Measurements from ENCODE around the gene RPH3AL.
"Not testable (repeated sequence)": the region's sequence is repeated elsewhere in the genome, so short reads cannot be mapped to it uniquely, and the experiment has no call there.

Gene RPH3AL

GRCh38 chr17:366657-367615 lies 14.3 kb upstream of the RPH3AL start:
- not testable (repeated sequence) for H3K27me3 Mint-ChIP-seq; H3K4me3 Mint-ChIP-seq; H3K9me3 Mint-ChIP-seq; H3K27ac Mint-ChIP-seq; H3K36me3 Mint-ChIP-seq (ENCODE audit: low read depth); H3K4me1 Mint-ChIP-seq (ENCODE audit: low read depth)

- peaks cover 4% of the 10 kb centered on the region for H3K27me3 Mint-ChIP-seq
- H3K4me1 Mint-ChIP-seq (ENCODE audit: low read depth), result no peaks in the 10 kb centered on the region
- no peak overlapping the region for H3K4me3 Mint-ChIP-seq
- H3K9me3 Mint-ChIP-seq, result peaks cover 8% of the 10 kb centered on the region
- no peak overlapping the region for H3K27ac Mint-ChIP-seq
- H3K36me3 Mint-ChIP-seq (ENCODE audit: low read depth), result peaks cover 5% of the 10 kb centered on the region
Measured at GRCh38 chr17:364766-365165, 12.2 kb upstream of the RPH3AL start.

GRCh38 chr17:364308-364707 lies 11.7 kb upstream of the RPH3AL start:
- peaks cover 5% of the 10 kb centered on the region for H3K36me3 Mint-ChIP-seq (ENCODE audit: low read depth)
- H3K27ac Mint-ChIP-seq, result no peak overlapping the region
- H3K9me3 Mint-ChIP-seq, result peaks cover 8% of the 10 kb centered on the region
- peaks cover 4% of the 10 kb centered on the region for H3K27me3 Mint-ChIP-seq
- H3K4me3 Mint-ChIP-seq, result no peak overlapping the region
- no peaks in the 10 kb centered on the region for H3K4me1 Mint-ChIP-seq (ENCODE audit: low read depth)

GRCh38 chr17:362721-363120 lies 10.1 kb upstream of the RPH3AL start:
- H3K9me3 Mint-ChIP-seq, result no peaks in the 10 kb centered on the region
- H3K4me3 Mint-ChIP-seq, result no peak overlapping the region
- H3K27me3 Mint-ChIP-seq, result peaks cover 4% of the 10 kb centered on the region
- no peaks in the 10 kb centered on the region for H3K4me1 Mint-ChIP-seq (ENCODE audit: low read depth)
- H3K27ac Mint-ChIP-seq, result no peak overlapping the region
- no peaks in the 10 kb centered on the region for H3K36me3 Mint-ChIP-seq (ENCODE audit: low read depth)

DNA sequence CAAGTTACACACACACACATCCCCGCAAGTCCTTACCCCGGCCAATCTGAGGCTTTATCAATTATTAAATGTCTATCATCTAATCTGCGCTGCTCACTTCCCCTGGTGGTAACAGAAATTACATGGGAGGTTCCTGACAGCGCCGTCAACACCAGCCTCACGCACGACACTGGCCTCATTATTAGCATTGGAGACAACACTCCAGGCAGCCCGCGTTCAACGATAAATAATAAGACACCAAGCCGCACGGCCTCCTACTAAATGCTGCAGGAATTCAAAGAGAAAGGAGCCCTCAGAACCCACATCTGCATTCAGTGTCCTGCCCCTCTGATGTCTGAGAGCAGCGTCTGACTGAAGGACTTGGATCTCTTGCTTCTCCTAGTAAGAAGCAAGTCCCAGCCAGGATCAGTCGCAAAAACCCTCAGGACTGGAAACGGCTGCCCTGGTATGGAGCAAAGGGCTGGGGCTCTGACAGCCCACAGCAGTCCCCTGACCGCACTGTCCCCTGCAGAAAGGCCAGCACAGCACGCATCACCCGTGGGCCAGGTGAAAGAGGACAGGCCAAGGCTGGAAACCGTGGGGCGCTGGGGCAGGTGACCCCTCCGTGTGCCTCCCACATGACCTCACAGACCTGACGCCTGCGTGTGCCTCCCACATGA lies 7.6 kb upstream of the RPH3AL start:
- Mint-ChIP-seq H3K27ac (no peak overlapping the region), H3K9me3 (no peaks in the 10 kb centered on the region), H3K36me3 (ENCODE audit: low read depth) (peaks cover 3% of the 10 kb centered on the region), H3K4me3 (no peak overlapping the region), H3K27me3 (no peaks in the 10 kb centered on the region), H3K4me1 (ENCODE audit: low read depth) (no peaks in the 10 kb centered on the region)

DNA sequence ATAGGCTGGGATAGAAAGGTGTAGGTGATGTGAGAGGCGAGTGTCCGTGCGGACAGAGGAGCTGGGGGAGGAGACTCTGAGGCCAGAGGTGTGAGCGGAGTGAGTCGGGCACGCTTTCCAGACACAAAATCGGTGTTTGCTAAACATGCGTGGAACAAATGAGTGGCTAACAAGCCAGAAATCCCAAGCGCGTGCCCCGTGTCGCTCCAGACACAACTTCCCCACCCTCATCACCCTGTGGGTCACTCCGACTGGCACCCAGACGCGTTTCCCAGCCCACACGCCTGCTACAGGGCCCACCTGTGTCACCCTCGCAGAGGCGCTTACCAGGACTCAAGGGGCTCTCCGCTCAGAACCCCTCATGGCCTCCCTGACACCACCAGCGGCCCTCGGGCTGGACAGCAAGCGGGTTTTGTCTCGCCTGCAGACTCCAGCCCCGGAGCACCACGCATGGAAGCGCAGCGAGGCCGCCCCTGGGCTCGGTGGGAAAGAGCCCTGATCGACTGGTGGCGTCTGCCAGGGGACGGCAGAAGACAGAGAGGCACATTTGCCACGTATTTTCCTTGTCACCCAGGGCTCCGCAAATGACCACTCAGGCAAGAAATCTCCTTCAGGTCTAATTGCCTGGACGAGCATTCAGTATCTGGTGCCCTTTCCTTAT lies 6.0 kb upstream of the RPH3AL start:
- Mint-ChIP-seq H3K4me3 (no peak overlapping the region), H3K9me3 (no peaks in the 10 kb centered on the region), H3K27me3 (no peaks in the 10 kb centered on the region), H3K36me3 (ENCODE audit: low read depth) (peaks cover 3% of the 10 kb centered on the region), H3K27ac (no peak overlapping the region), H3K4me1 (ENCODE audit: low read depth) (no peaks in the 10 kb centered on the region)

DNA sequence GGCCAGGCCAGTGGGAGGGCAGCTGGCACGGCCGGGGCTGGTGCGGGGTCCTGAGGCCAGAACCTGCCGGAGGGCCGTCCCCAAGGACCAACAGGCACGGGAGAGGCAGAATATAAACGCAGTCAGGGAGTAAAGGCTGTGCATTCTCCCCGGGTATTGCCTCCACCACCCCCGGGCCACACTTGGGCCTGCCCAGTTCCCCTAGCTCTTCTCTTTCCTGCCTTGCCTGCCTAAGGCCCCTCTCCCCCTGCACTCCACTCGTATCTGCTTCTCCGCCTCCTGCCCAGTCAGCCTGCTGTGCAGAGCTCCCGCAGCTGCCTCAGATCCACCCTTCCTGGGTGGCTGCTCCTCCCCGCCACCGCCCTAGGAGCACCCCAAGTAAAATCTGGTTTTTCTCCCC lies 5.0 kb upstream of the RPH3AL start:
- Mint-ChIP-seq H3K9me3 (no peaks in the 10 kb centered on the region), H3K36me3 (ENCODE audit: low read depth) (peaks cover 3% of the 10 kb centered on the region), H3K4me3 (no peak overlapping the region), H3K27me3 (no peaks in the 10 kb centered on the region), H3K4me1 (ENCODE audit: low read depth) (no peaks in the 10 kb centered on the region), H3K27ac (no peak overlapping the region)

GRCh38 chr17:356671-357434 lies 4.2 kb upstream of the RPH3AL start:
- H3K4me3 Mint-ChIP-seq, result no peak overlapping the region
- no peaks in the 10 kb centered on the region for H3K27me3 Mint-ChIP-seq
- H3K27ac Mint-ChIP-seq, result no peak overlapping the region
- H3K9me3 Mint-ChIP-seq, result no peaks in the 10 kb centered on the region
- H3K36me3 Mint-ChIP-seq (ENCODE audit: low read depth), result peaks cover 3% of the 10 kb centered on the region
- no peaks in the 10 kb centered on the region for H3K4me1 Mint-ChIP-seq (ENCODE audit: low read depth)

DNA sequence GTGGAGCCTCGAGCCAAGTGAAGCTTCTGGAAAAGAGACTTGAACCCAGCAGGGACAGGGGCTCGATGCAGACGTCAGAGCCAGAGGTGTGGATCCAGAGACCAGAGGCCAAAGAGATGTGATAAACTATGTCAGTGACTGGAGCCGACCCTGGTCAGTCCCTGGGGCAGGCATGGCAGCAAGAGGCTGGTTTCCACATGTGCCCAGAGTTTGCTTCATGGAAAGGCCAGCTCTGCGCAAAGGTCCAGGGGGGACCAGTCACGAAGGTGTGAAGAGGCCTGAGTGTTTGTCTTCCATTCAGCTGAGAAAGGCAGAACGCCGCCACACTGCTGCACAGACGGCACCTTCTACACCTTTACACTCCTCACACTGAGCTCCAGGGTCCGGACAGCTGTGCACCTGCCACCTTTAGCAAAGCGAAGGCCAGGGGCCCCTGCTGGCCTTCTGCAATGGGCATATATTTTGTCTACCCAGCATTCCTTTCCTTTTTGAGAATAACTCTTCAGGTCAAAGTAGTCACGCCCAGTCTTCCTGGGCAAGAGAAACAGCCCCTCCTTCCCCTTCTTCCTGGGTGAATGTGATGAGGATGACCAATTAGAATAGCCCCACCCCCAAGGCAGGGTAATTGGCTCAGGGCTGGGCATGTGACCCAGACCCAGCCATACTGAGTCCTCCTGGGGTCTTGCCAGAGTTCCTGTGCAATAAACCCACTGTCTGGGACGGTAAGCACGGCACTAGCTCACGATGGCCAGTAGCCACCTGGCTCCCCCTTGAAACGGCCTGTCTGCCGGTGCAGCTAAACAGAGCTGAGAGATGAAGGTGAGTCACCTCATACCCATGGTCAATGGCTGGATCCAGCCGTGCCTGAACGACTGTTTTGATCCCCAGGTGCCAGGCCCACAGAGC lies 2.3 kb upstream of the RPH3AL start:
- H3K9me3 Mint-ChIP-seq, result no peaks in the 10 kb centered on the region
- no peaks in the 10 kb centered on the region for H3K4me1 Mint-ChIP-seq (ENCODE audit: low read depth)
- no peak overlapping the region for H3K4me3 Mint-ChIP-seq
- no peaks in the 10 kb centered on the region for H3K27me3 Mint-ChIP-seq
- H3K27ac Mint-ChIP-seq, result no peak overlapping the region
- peaks cover 3% of the 10 kb centered on the region for H3K36me3 Mint-ChIP-seq (ENCODE audit: low read depth)

DNA sequence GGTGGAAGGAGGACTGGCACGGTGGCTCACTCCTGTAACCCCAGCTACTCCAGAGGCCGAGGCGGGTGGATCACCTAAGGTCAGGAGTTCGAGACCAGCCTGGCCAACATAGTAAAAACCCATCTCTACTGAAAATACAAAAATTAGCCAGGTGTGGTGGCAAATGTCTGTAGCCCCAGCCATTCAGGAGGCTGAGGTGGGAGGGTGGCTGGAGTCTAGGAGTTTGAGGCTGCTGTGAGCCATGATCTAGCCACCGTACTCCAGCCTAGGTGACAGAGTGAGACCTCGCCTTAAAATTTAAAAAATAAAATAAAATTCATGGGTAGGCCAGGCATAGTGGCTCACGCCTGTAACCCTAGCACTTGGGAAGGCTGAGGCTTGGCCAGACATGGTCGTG lies 1.2 kb upstream of the RPH3AL start:
- H3K4me3 Mint-ChIP-seq, result no peak overlapping the region
- no peaks in the 10 kb centered on the region for H3K27me3 Mint-ChIP-seq
- H3K27ac Mint-ChIP-seq, result no peak overlapping the region
- no peaks in the 10 kb centered on the region for H3K9me3 Mint-ChIP-seq
- no peaks in the 10 kb centered on the region for H3K4me1 Mint-ChIP-seq (ENCODE audit: low read depth)
- peaks cover 3% of the 10 kb centered on the region for H3K36me3 Mint-ChIP-seq (ENCODE audit: low read depth)

DNA sequence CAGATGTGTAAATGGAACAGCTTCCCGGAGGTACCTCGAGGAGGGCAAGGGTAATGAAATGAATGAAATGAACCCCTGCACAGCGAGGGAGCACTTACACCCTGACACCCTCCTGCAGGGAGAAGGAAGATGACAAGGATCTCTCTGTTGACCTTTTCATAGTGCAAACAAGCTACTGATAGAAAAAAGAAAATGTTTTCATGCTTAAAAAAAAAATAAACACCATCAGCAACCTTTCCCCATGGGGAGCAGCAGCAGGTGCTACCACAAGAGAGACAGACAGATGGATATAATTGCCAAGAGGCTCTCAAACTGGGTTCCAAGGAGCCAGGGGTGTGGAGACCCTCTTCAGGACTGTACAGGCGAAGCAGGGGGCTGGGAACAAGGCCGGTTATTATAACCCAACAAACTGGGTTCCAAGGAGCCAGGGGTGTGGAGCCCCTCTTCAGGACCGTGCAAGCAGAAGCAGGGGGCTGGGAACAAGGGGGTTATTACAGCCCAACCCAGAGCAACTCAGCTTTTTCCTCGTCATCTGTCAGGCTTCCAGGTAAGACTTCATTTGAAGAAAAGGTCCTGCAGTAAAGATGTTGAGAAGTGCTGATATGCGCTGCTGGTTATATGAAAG lies 718 bp upstream of the RPH3AL start:
- Mint-ChIP-seq H3K4me3 (no peak overlapping the region), H3K9me3 (no peaks in the 10 kb centered on the region), H3K4me1 (ENCODE audit: low read depth) (no peaks in the 10 kb centered on the region)

DNA sequence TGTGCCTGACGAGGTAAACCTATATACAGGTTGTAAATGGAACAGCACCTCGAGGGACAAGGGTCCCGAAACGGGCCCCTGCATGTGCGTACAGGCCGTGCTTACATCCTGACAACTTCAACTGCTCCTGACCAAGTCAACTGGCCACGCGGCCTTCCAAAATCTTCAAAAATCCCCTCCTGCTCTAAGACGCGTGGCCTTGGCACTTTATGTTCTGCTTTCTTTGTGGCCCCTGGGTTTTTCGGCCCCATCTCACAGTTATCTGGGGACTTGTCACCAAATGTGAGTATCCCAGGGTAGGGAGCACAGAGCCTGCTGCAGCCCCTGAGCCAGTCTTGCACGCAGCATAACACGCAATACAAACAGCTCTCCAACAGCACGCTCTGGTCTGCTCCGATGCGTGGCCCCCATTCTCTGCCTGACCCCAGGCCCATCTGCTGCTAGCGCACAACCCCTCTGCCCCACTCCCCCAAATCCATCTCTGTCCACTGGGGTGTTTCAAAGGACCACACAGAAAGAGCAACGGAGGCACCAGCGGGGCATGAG lies 659 bp downstream of the RPH3AL start:
- no peak overlapping the region for H3K4me3 Mint-ChIP-seq
- no peaks in the 10 kb centered on the region for H3K27me3 Mint-ChIP-seq
- no peaks in the 10 kb centered on the region for H3K4me1 Mint-ChIP-seq (ENCODE audit: low read depth)
- no peak overlapping the region for H3K27ac Mint-ChIP-seq
- no peaks in the 10 kb centered on the region for H3K9me3 Mint-ChIP-seq
- peaks cover 3% of the 10 kb centered on the region for H3K36me3 Mint-ChIP-seq (ENCODE audit: low read depth)

More for the DNA sequence above, 718 bp upstream of the RPH3AL start:
- no peak overlapping the region for H3K27ac Mint-ChIP-seq
- H3K27me3 Mint-ChIP-seq, result no peaks in the 10 kb centered on the region
- H3K36me3 Mint-ChIP-seq (ENCODE audit: low read depth), result peaks cover 3% of the 10 kb centered on the region

DNA sequence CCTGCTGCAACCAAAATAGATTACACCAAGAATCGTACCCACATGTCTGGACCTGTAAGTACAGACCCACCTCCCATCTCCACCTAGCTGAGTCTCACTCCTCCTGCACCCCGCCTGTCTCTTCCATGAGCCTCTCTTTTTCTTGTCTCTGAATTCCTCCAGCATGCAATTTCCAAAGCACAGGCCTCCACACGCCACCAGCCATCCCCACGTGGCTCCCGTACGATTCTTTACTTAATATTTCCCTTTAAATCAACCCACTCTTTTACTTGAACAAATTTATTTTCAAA lies 1.2 kb downstream of the RPH3AL start:
- H3K4me3 Mint-ChIP-seq, result no peak overlapping the region
- H3K27ac Mint-ChIP-seq, result no peak overlapping the region
- H3K36me3 Mint-ChIP-seq (ENCODE audit: low read depth), result no peaks in the 10 kb centered on the region
- H3K27me3 Mint-ChIP-seq, result no peaks in the 10 kb centered on the region
- no peaks in the 10 kb centered on the region for H3K9me3 Mint-ChIP-seq
- no peaks in the 10 kb centered on the region for H3K4me1 Mint-ChIP-seq (ENCODE audit: low read depth)
